Measurements from ENCODE around the gene FOXN3.

- TF ChIP-seq CTCF (IDR thresholded peaks at IDR 0.05) (no peak), POLR2A (IDR thresholded peaks at IDR 0.05) (no peak)
These were observed 174.9 kb downstream of the FOXN3 start for GRCh38 chr14:89241934-89242651.

All from lower leg skin (tissue), 3 donors.